HG03045 (cell line): ENCODE measurements around the gene IL34.

Experiments
- ATAC-seq: cut with Tn5 transposase; IDR thresholded peaks from one replicate; pipeline ENCODE4 v1.9.1; 2021; ENCODE audit warnings: mild to moderate bottlenecking, moderate library complexity; ENCODE audit not compliant: unreplicated experiment

The IL34 gene

GRCh38 chr16:70700101-70701020, 54.0 kb downstream of the IL34 start:
- no peak for ATAC-seq

- ATAC-seq: no peak
These were observed 54.7 kb downstream of the IL34 start for GRCh38 chr16:70701036-70701435.

- ATAC-seq: no peak
These were observed 55.2 kb downstream of the IL34 start for GRCh38 chr16:70701596-70701995.

GRCh38 chr16:70701998-70702397, 55.6 kb downstream of the IL34 start:
- no peak for ATAC-seq

GRCh38 chr16:70702624-70703023, 56.3 kb downstream of the IL34 start:
- no peak for ATAC-seq

- ATAC-seq: no peak
These were observed 56.9 kb downstream of the IL34 start for GRCh38 chr16:70703041-70703834.

GRCh38 chr16:70703835-70704381, 57.5 kb downstream of the IL34 start:
- ATAC-seq: no peak

- no peak for ATAC-seq
These were observed 58.2 kb downstream of the IL34 start for GRCh38 chr16:70704586-70704985.

GRCh38 chr16:70705056-70705455, 58.7 kb downstream of the IL34 start:
- no peak for ATAC-seq

GRCh38 chr16:70706948-70707465, 60.6 kb downstream of the IL34 start:
- ATAC-seq: no peak

- no peak for ATAC-seq
These were observed 62.2 kb downstream of the IL34 start for GRCh38 chr16:70708366-70709246.

GRCh38 chr16:70709457-70709856, 63.1 kb downstream of the IL34 start:
- no peak for ATAC-seq

- no peak for ATAC-seq
These were observed 63.6 kb downstream of the IL34 start for GRCh38 chr16:70709942-70710341.
